COLO829 (cell line): ENCODE results near the gene PGP.
"Not testable (repeated sequence)": the region's sequence is repeated elsewhere in the genome, so short reads cannot be mapped to it uniquely, and the experiment has no call there.

Source experiments
- DNase-seq: peaks from one replicate; pipeline ENCODE4 v3.0.0; 2012; ENCODE audit warnings: low spot score

PGP gene

GRCh38 chr16:2223221-2223941 is 8.7 kb upstream of the PGP start, which contains the start of gene E4F1:
TSS of gene E4F1 (plus strand) at chr16:2223591. CDS start at chr16:2223614, 23 bp downstream.
- peak; percentile 100 for DNase-seq

- DNase-seq, result no peak
Measured at GRCh38 chr16:2216330-2216729, 1.7 kb upstream of the PGP start.

GRCh38 chr16:2213817-2214718 is 572 bp downstream of the PGP start:
- no peak for DNase-seq

GRCh38 chr16:2212362-2213324 is 2.0 kb downstream of the PGP start:
- no peak for DNase-seq

GRCh38 chr16:2211923-2212347 is 2.7 kb downstream of the PGP start:
- no peak for DNase-seq

- no peak for DNase-seq
Measured at GRCh38 chr16:2210386-2211365, 4.0 kb downstream of the PGP start, which contains the start of gene BRICD5. TSS of gene BRICD5 (minus strand) at chr16:2210863. CDS start at chr16:2210833, 30 bp downstream.

- no peak for DNase-seq
Measured at GRCh38 chr16:2210009-2210332, 4.7 kb downstream of the PGP start.

- no peak for DNase-seq
Measured at GRCh38 chr16:2209258-2210008, 5.2 kb downstream of the PGP start.

- DNase-seq, result no peak
Measured at GRCh38 chr16:2208772-2209171, 5.9 kb downstream of the PGP start.

- no peak for DNase-seq
Measured at GRCh38 chr16:2208308-2208707, 6.3 kb downstream of the PGP start.

GRCh38 chr16:2207872-2208271 is 6.8 kb downstream of the PGP start:
- no peak for DNase-seq

GRCh38 chr16:2206780-2207433 is 7.7 kb downstream of the PGP start:
- DNase-seq, result no peak

- no peak for DNase-seq
Measured at GRCh38 chr16:2206420-2206779, 8.2 kb downstream of the PGP start.

- no peak for DNase-seq
Measured at GRCh38 chr16:2205967-2206313, 8.7 kb downstream of the PGP start.

- DNase-seq, result peak; percentile 94
Measured at GRCh38 chr16:2205104-2205966, 9.3 kb downstream of the PGP start, which contains the start of gene MLST8. TSS of gene MLST8 (plus strand) at chr16:2205454. CDS start at chr16:2206086, 632 bp downstream.

GRCh38 chr16:2204416-2205103 is 10.1 kb downstream of the PGP start:
- DNase-seq, result no peak

GRCh38 chr16:2203119-2203688 is 11.4 kb downstream of the PGP start:
- not testable (repeated sequence) for DNase-seq

GRCh38 chr16:2200313-2200712 is 14.3 kb downstream of the PGP start:
- no peak for DNase-seq
